NCI-H524 (cell line): ENCODE results near the gene MRPL21.

Source experiments
- DNase-seq, 2 experiments: peaks; one replicate each; lab custom pipeline; 2025; lab: John Stamatoyannopoulos, UW

The MRPL21 gene

GRCh38 chr11:68903288-68904247, at the start of gene MRPL21, which contains the start of gene IGHMBP2:
TSS of gene MRPL21 (minus strand) at chr11:68903832. CDS start at chr11:68903810, 22 bp downstream.
TSS of gene IGHMBP2 (plus strand) at chr11:68903891. CDS start at chr11:68903953, 62 bp downstream.
- peak; percentile 22 to 72 for DNase-seq

- DNase-seq = no peak
Measured at GRCh38 chr11:68950762-68951161, 47.1 kb upstream of the MRPL21 start.

GRCh38 chr11:68950270-68950669, 46.6 kb upstream of the MRPL21 start:
- DNase-seq = peak in 1 of 2 experiments; percentile 19

GRCh38 chr11:68948935-68949334, 45.3 kb upstream of the MRPL21 start:
- no peak for DNase-seq

GRCh38 chr11:68948496-68948895, 44.9 kb upstream of the MRPL21 start:
- DNase-seq = no peak

- DNase-seq = no peak
Measured at GRCh38 chr11:68947151-68947550, 43.5 kb upstream of the MRPL21 start.

GRCh38 chr11:68946416-68947090, 42.9 kb upstream of the MRPL21 start:
- DNase-seq = no peak

- DNase-seq = no peak
Measured at GRCh38 chr11:68942751-68943271, 39.2 kb upstream of the MRPL21 start.

- no peak for DNase-seq
Measured at GRCh38 chr11:68942095-68942620, 38.5 kb upstream of the MRPL21 start.

GRCh38 chr11:68941324-68942094, 37.9 kb upstream of the MRPL21 start:
- DNase-seq = no peak

- no peak for DNase-seq
Measured at GRCh38 chr11:68940651-68941323, 37.2 kb upstream of the MRPL21 start.

- DNase-seq = no peak
Measured at GRCh38 chr11:68939583-68940555, 36.2 kb upstream of the MRPL21 start.

GRCh38 chr11:68938816-68939582, 35.4 kb upstream of the MRPL21 start:
- DNase-seq = no peak

GRCh38 chr11:68938088-68938487, 34.5 kb upstream of the MRPL21 start:
- no peak for DNase-seq

- DNase-seq = no peak
Measured at GRCh38 chr11:68936676-68937620, 33.3 kb upstream of the MRPL21 start.

- no peak for DNase-seq
Measured at GRCh38 chr11:68936358-68936636, 32.7 kb upstream of the MRPL21 start.

GRCh38 chr11:68935516-68936357, 32.1 kb upstream of the MRPL21 start:
- DNase-seq = no peak
